Nephron (organoid): Measurements from ENCODE around the gene MRC2.
"Not testable (repeated sequence)": the region's sequence is repeated elsewhere in the genome, so short reads cannot be mapped to it uniquely, and the experiment has no call there.

Experiments
- H3K27ac Mint-ChIP-seq, 3 experiments: 2 replicates each; pipeline ENCODE4 v1.8.0; 2020; ENCODE audit warnings: mixed read lengths in 3 of 3, mild to moderate bottlenecking in 2 of 3, moderate library complexity in 1 of 3
- H3K27me3 Mint-ChIP-seq: 2 replicates; pipeline ENCODE4 v1.8.0; 2021; ENCODE audit warnings: low read depth, mild to moderate bottlenecking, moderate library complexity, mixed read lengths
- H3K36me3 Mint-ChIP-seq: 2 replicates; pipeline ENCODE4 v1.8.0; 2020; ENCODE audit warnings: low read depth, mixed read lengths
- H3K4me1 Mint-ChIP-seq: 2 replicates; pipeline ENCODE4 v1.8.0; 2020; ENCODE audit warnings: mixed read lengths
- H3K4me3 Mint-ChIP-seq, 3 experiments: 2 replicates each; pipeline ENCODE4 v1.8.0; 2020; ENCODE audit warnings: mild to moderate bottlenecking in 3 of 3, mixed read lengths in 3 of 3, moderate library complexity in 2 of 3
- H3K9me3 Mint-ChIP-seq: 2 replicates; pipeline ENCODE4 v1.8.0; 2020; ENCODE audit warnings: mixed read lengths
- TF ChIP-seq, protein P1 (sequence below), 3 experiments: fragments of 200-600 bp; sonication (generic); IDR thresholded peaks; one replicate each; pipeline ENCODE4 v1.5.0; 2021; ENCODE audit warnings: antibody characterized with exemption in 3 of 3; ENCODE audit not compliant: unreplicated experiment in 3 of 3

Gene MRC2

DNA sequence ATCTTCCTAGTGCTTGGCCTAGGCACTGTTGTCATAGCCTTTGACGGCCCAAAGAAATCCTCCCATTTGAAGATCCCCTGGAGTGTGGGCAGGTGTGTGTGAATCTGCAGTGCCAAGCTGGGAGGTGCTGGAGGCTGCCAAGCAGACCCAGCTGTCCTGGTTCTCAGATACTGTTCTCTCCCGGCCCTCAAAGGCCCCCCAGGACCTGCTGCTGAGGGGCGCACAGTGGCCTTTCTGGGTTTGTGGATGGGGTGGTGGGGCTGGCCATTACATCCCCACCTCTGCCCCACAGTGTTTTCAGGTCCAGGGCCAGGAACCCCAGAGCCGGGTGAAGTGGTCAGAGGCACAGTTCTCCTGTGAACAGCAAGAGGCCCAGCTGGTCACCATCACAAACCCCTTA lies 60.5 kb downstream of the MRC2 start:
- Mint-ChIP-seq H3K9me3 (no peaks in the 10 kb centered on the region), H3K4me3 (no peak overlapping the region), H3K36me3 (peaks cover 47% of the 10 kb centered on the region), H3K27me3 (no peaks in the 10 kb centered on the region), H3K27ac (no peak overlapping the region), H3K4me1 (no peaks in the 10 kb centered on the region)
- TF ChIP-seq, protein P1, sequence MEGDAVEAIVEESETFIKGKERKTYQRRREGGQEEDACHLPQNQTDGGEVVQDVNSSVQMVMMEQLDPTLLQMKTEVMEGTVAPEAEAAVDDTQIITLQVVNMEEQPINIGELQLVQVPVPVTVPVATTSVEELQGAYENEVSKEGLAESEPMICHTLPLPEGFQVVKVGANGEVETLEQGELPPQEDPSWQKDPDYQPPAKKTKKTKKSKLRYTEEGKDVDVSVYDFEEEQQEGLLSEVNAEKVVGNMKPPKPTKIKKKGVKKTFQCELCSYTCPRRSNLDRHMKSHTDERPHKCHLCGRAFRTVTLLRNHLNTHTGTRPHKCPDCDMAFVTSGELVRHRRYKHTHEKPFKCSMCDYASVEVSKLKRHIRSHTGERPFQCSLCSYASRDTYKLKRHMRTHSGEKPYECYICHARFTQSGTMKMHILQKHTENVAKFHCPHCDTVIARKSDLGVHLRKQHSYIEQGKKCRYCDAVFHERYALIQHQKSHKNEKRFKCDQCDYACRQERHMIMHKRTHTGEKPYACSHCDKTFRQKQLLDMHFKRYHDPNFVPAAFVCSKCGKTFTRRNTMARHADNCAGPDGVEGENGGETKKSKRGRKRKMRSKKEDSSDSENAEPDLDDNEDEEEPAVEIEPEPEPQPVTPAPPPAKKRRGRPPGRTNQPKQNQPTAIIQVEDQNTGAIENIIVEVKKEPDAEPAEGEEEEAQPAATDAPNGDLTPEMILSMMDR (IDR thresholded peaks at IDR 0.05; ENCODE audit: unreplicated experiment in 3 of 3), result no peak

DNA sequence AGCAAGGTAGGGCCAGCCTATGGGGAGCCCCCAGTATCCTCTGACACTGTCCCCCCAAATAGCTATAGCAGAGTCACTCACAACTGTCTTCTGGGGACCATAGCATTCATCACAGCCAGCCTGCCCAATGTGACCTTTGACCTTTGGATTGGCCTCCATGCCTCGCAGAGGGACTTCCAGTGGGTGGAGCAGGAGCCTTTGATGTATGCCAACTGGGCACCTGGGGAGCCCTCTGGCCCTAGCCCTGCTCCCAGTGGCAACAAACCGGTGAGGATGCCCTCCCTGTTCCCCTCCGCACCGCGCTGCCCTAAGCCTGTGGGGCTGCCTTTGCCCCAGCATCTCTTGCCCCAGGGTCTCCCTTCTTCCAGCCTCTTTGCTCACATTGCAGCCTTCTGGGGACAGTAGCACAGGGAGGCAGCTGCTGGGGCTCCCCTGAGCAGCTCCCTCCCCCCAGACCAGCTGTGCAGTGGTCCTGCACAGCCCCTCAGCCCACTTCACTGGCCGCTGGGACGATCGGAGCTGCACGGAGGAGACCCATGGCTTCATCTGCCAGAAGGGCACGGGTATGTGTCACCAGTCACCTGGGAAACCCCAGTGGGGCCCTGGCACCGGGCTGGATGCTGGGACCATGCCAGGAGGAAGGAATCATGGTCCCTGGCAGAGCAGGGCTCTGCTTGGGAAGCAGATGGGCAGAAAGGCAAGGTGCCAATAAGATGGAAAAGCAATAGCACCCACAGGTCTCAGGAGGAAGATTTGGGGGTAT lies 61.1 kb downstream of the MRC2 start:
- Mint-ChIP-seq H3K4me1 (peaks cover 4% of the 10 kb centered on the region), H3K4me3 (no peak overlapping the region), H3K9me3 (no peaks in the 10 kb centered on the region), H3K27ac (no peak overlapping the region), H3K27me3 (no peaks in the 10 kb centered on the region), H3K36me3 (peaks cover 48% of the 10 kb centered on the region)
- TF ChIP-seq, protein P1 (IDR thresholded peaks at IDR 0.05; ENCODE audit: unreplicated experiment in 3 of 3), result no peak

DNA sequence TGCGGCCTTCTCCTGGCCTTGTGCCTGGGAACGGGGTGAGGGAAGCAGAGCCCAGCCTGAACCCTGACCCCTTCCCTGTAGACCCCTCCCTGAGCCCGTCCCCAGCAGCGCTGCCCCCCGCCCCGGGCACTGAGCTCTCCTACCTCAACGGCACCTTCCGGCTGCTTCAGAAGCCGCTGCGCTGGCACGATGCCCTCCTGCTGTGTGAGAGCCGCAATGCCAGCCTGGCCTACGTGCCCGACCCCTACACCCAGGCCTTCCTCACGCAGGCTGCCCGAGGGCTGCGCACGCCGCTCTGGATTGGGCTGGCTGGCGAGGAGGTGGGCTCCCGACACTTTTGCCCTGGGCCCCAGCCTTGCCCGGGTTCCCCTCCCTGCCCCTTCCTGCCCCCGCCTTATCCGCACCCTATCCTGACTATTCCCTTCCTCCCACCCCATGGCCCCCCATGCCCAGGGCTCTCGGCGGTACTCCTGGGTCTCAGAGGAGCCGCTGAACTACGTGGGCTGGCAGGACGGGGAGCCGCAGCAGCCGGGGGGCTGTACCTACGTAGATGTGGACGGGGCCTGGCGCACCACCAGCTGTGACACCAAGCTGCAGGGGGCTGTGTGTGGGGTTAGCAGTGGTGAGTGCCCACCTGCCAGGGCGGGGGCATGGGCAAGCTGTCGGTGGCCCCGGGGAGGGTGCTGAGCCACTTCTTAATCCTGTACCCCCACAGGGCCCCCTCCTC lies 62.1 kb downstream of the MRC2 start:
- Mint-ChIP-seq H3K9me3 (no peaks in the 10 kb centered on the region), H3K27ac (no peak overlapping the region), H3K4me3 (no peak overlapping the region), H3K36me3 (peaks cover 43% of the 10 kb centered on the region), H3K4me1 (peaks cover 13% of the 10 kb centered on the region), H3K27me3 (no peaks in the 10 kb centered on the region)
- TF ChIP-seq, protein P1 (IDR thresholded peaks at IDR 0.05; ENCODE audit: unreplicated experiment in 3 of 3), result no peak

DNA sequence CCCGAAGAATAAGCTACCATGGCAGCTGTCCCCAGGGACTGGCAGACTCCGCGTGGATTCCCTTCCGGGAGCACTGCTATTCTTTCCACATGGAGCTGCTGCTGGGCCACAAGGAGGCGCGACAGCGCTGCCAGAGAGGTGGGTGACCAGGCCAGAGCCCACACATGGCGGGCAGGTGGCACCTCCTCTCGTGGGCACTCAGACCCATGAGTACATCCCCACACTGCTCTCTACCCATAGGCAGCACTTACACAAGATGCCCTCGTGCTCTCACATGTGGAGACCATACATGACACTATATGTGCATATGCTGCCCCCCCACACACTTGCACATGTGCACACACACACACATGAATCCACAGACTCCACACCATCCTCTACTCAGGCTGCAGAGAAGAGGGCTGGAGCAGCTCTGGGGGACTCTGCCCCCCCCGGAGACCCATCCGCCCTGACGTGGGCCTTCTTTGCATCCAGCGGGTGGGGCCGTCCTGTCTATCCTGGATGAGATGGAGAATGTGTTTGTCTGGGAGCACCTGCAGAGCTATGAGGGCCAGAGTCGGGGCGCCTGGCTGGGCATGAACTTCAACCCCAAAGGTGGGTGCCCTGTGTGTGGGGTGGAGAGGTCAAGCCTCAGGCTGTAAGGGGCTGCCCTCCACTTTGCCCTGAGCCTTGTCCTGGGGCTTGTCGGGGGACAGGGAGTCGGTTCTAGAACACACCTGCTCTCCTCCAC lies 62.9 kb downstream of the MRC2 start:
- no peaks in the 10 kb centered on the region for H3K27me3 Mint-ChIP-seq
- H3K4me1 Mint-ChIP-seq, result peaks cover 16% of the 10 kb centered on the region
- TF ChIP-seq, protein P1 (IDR thresholded peaks at IDR 0.05; ENCODE audit: unreplicated experiment in 3 of 3), result no peak

DNA sequence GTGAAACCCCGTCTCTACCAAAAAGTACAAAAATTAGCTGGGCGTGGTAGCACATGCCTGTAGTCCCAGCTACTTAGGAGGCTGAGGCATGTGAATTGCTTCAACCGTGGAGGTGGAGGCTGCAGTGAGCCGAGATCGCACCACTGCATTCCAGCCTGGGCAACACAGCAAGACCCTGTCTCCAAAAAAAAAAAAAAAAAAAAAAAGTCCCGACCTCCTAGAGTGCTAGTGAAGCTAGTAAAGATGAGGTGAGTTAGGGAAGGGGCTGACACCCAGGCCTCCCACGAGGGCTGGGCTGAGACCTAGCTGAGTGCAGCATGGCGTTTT lies 64.1 kb downstream of the MRC2 start:
- Mint-ChIP-seq H3K4me1 (peaks cover 16% of the 10 kb centered on the region), H3K36me3 (peaks cover 25% of the 10 kb centered on the region)
- H3K27ac Mint-ChIP-seq, H3K4me3 Mint-ChIP-seq, H3K27me3 Mint-ChIP-seq, H3K9me3 Mint-ChIP-seq: not testable (repeated sequence)

More for the DNA sequence above, 62.9 kb downstream of the MRC2 start:
- H3K4me3 Mint-ChIP-seq, result no peak overlapping the region
- no peaks in the 10 kb centered on the region for H3K9me3 Mint-ChIP-seq
- H3K36me3 Mint-ChIP-seq, result peaks cover 35% of the 10 kb centered on the region
- no peak overlapping the region for H3K27ac Mint-ChIP-seq

DNA sequence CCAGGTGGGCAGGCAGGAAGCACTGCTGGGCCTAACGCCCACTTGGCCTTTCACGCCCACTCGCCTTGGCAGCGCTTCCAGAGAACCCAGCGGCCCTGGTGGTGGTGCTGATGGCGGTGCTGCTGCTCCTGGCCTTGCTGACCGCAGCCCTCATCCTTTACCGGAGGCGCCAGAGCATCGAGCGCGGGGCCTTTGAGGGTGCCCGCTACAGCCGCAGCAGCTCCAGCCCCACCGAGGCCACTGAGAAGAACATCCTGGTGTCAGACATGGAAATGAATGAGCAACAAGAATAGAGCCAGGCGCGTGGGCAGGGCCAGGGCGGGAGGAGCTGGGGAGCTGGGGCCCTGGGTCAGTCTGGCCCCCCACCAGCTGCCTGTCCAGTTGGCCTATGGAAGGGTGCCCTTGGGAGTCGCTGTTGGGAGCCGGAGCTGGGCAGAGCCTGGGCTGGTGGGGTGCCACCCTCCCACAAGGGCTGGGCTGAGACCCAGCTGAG lies 64.7 kb downstream of the MRC2 start:
- Mint-ChIP-seq H3K4me3 (no peak overlapping the region), H3K36me3 (peaks cover 18% of the 10 kb centered on the region), H3K4me1 (peaks cover 16% of the 10 kb centered on the region), H3K9me3 (no peaks in the 10 kb centered on the region), H3K27me3 (no peaks in the 10 kb centered on the region), H3K27ac (no peak overlapping the region)
- TF ChIP-seq, protein P1 (IDR thresholded peaks at IDR 0.05; ENCODE audit: unreplicated experiment in 3 of 3), result no peak
